Measurements from ENCODE around the gene CAV2.

CAV2 gene

GRCh38 chr7:116549370-116549769 lies 49.8 kb downstream of the CAV2 start:
- no peak for DNase-seq

- no peak for DNase-seq
These were observed 52.2 kb downstream of the CAV2 start for GRCh38 chr7:116551692-116552091.

- no peak for DNase-seq
These were observed 53.1 kb downstream of the CAV2 start for GRCh38 chr7:116552602-116553001.

DNA sequence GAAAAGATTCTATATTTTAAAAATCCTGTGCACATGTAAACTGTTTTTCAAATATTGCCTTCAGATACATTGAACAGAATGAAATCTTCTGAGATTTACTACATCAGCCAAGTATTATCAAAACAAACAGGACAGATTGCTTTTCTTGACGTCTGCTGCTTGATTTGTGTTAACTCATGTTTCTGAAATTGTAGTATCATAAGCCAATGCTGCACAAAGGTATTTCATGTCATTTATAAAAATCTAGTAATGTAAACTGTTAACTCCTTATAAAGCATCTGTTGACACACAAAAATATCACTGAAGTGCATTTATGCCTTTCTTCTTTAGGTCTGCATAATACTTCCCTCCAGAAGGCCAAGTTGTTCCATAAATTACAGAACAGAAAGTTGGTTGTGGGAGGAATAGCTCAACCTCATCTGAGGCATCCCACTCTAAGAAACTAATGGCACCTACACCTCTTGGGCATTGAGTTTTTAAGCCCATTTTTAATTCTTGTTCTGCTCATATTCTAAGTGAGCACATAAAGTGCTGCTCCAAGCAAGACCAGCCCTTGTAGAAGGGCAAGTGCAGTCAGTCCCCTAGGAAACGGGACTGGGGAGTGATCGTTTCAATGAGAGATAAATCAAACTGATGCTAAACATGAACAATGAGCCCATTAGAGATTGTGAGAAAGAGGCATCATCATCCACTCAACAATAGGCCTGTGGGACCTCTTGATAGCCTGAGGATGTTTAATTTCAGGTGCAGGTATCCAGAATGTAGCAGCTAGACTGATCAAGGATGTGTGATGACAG lies 53.8 kb downstream of the CAV2 start:
- DNase-seq: no peak

GRCh38 chr7:116554436-116554835 lies 54.9 kb downstream of the CAV2 start:
- DNase-seq: no peak

GRCh38 chr7:116554911-116555310 lies 55.4 kb downstream of the CAV2 start:
- DNase-seq: no peak

- DNase-seq: no peak
These were observed 57.6 kb downstream of the CAV2 start for GRCh38 chr7:116557066-116557585.

- DNase-seq: no peak
These were observed 58.4 kb downstream of the CAV2 start for GRCh38 chr7:116557901-116558300.

All from CD4-positive, alpha-beta T cell treated with Interleukin-17A for 1 hour (primary cell).